Measurements from ENCODE around the gene MVB12A. TPM values are rescaled to one million over a fixed set of nuclear protein-coding genes. Genes with fewer than 3 reads are reported as not detected.

MVB12A gene
- total RNA-seq, 1 donor from 2014 or later: 39.4 TPM

- Mint-ChIP-seq H3K36me3 (ENCODE audit: low read depth) (no peaks in the 10 kb centered on the region), H3K9me3 (ENCODE audit: low read depth) (no peaks in the 10 kb centered on the region), H3K27me3 (ENCODE audit: low read depth) (no peaks in the 10 kb centered on the region), H3K4me3 (ENCODE audit: unreplicated experiment) (no peak overlapping the region), H3K4me1 (ENCODE audit: low read depth) (peaks cover 18% of the 10 kb centered on the region), H3K27ac (ENCODE audit: unreplicated experiment) (no peak overlapping the region)
- DNase-seq (ENCODE audit: low spot score): no peak
- peak; percentile 37 for TF ChIP-seq CTCF (IDR thresholded peaks at IDR 0.05)
Observed at GRCh38 chr19:17466487-17466850, 46.6 kb downstream of the MVB12A start.

DNA sequence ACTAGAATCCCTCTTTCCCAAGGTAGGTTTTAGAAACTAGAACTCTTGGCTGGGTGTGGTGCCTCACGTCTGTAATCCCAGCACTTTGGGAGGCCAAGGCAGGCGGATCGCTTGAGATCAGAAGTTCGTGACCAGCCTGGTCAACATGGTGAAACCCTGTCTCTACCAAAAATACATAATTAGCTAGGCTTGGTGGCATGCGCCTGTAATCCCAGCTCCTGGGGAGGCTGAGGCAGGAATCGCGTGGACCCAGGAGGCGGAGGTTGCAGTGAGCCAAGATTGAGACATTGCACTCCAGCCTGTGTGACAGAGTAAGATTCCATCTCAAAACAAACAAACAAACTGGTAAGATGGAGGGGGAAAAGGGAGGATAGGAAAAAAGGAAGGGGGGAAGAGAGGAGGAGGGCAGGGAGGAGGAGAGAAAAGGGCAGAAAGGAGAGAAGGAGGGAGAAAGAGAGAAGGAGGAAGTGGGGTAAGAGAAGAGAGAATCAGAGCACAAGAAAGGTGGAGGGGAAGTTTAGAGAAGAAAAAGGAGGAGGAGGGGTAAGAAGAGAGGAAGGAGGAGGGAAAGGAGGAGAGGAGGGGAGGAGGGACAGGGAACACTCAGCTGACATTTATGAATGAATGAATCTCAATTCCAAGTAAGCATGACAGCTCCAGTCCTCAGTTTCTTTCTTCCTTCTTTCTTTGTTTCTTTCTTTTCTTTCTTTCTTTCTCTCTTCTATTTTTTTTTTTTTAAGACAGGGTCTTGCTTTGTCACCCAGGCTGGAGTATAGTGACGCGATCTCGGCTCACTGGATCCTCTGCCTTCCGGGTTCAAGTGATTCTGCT is 47.8 kb downstream of the MVB12A start:
- DNase-seq (ENCODE audit: low spot score): no peak
- Mint-ChIP-seq H3K36me3 (ENCODE audit: low read depth) (no peaks in the 10 kb centered on the region), H3K9me3 (ENCODE audit: low read depth) (no peaks in the 10 kb centered on the region), H3K27me3 (ENCODE audit: low read depth) (no peaks in the 10 kb centered on the region), H3K4me1 (ENCODE audit: low read depth) (peaks cover 22% of the 10 kb centered on the region), H3K4me3 (ENCODE audit: unreplicated experiment) (no peak overlapping the region), H3K27ac (ENCODE audit: unreplicated experiment) (no peak overlapping the region)
- TF ChIP-seq CTCF (IDR thresholded peaks at IDR 0.05): no peak

DNA sequence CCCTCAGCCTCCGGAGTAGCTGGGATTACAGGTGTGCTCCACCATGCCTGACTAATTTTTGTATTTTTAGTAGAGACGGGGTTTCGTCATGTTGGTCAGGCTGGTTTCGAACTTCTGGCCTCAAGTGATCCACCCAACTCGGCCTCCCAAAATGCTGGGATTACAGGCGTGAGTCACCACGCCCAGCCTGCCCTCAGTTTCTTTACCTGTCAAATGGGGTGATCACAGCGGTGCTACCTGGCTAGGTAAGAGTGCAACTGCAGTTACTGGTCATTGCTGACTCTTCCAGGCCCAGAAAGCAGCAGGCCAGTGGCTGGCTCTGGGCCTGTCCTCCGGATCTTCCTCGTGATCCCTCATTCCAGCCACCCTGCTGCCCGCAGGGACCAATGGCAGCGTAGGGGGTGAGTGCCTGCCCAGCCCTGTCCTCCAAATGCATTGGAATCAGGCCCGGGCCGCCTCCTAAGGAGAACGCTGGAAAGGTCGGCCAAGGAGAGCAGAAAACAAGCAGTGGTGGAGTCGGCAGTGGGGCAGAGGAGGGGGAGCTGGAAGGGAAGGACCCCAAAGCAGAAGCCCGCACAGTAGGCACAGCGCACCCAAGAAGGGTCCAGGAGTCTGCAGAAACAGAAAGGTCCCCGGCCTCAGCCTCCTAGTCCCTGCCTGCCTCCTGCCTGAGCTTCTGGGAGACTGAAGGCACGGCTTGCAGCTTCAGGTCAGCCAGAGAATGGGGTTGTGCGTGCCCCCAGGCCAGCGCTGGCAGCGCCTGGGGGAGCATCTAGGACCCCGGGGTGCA is 48.6 kb downstream of the MVB12A start:
- H3K27me3 Mint-ChIP-seq (ENCODE audit: low read depth): no peaks in the 10 kb centered on the region
- no peaks in the 10 kb centered on the region for H3K9me3 Mint-ChIP-seq (ENCODE audit: low read depth)
- DNase-seq (ENCODE audit: low spot score): no peak
- H3K27ac Mint-ChIP-seq (ENCODE audit: unreplicated experiment): no peak overlapping the region
- H3K4me1 Mint-ChIP-seq (ENCODE audit: low read depth): peaks cover 28% of the 10 kb centered on the region
- peak overlapping the region; percentile 82 for H3K4me3 Mint-ChIP-seq (ENCODE audit: unreplicated experiment)
- no peaks in the 10 kb centered on the region for H3K36me3 Mint-ChIP-seq (ENCODE audit: low read depth)
- TF ChIP-seq CTCF (IDR thresholded peaks at IDR 0.05): no peak

DNA sequence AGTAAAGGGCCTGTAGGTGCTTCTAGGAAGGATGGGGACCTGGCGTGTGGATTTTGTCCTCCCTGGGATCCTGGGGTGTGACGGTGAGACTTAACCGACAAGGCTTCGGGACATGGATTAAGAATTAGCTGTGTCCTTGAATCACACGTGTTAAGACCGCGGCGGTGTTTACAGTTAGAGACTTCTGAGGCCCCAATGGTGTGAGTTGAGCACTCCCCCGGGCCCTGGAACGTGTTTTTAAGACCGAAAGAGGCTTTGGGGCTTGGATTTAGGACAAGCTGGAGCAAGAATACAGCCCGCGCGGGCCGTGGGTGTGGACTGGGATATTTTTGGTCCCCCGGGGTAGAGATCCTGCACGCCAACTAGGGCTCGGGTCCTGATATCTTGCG is 49.2 kb downstream of the MVB12A start:
- Mint-ChIP-seq H3K36me3 (ENCODE audit: low read depth) (no peaks in the 10 kb centered on the region), H3K4me1 (ENCODE audit: low read depth) (peaks cover 28% of the 10 kb centered on the region), H3K27me3 (ENCODE audit: low read depth) (no peaks in the 10 kb centered on the region), H3K4me3 (ENCODE audit: unreplicated experiment) (peak overlapping the region; percentile 82), H3K9me3 (ENCODE audit: low read depth) (no peaks in the 10 kb centered on the region), H3K27ac (ENCODE audit: unreplicated experiment) (peak overlapping the region; percentile 84)
- no peak for TF ChIP-seq CTCF (IDR thresholded peaks at IDR 0.05)
- DNase-seq (ENCODE audit: low spot score): no peak

GRCh38 chr19:17469481-17470067 is 49.7 kb downstream of the MVB12A start:
- TF ChIP-seq CTCF (IDR thresholded peaks at IDR 0.05): peak; percentile 11
- no peak for DNase-seq (ENCODE audit: low spot score)
- Mint-ChIP-seq H3K27me3 (ENCODE audit: low read depth) (no peaks in the 10 kb centered on the region), H3K27ac (ENCODE audit: unreplicated experiment) (peak overlapping the region; percentile 84), H3K9me3 (ENCODE audit: low read depth) (no peaks in the 10 kb centered on the region), H3K4me1 (ENCODE audit: low read depth) (peaks cover 28% of the 10 kb centered on the region), H3K36me3 (ENCODE audit: low read depth) (no peaks in the 10 kb centered on the region), H3K4me3 (ENCODE audit: unreplicated experiment) (peak overlapping the region; percentile 82)

Data from chondrocyte (in vitro differentiated cells).